ENCODE measurements around the gene ZNF519.

The ZNF519 gene

DNA sequence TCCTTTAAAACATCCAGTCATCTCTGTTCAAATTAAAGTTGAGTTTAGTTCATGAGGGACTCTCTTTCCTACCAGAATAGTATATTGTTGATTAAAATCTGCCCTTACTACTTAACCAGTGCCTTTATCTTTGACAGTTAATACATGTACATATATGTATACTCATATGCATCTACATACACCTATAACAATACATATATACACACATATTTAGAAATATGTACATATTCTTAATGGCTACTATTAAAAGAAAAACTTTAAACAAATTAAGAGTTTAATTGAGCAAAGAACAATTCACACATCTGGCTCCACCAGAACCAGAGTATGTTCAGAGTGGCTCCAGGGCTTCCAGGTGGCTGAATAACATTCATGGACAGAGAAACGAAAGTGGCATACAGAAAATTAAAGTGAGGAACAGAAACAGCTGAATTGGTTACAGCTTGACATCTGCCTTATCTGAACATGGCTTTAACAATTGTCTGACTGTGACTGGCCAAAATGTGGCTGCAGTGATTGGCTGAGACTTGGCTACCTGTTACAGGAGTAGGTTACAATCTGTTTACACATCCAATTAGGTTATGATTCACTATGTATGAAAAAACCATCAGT lies 38.8 kb downstream of the ZNF519 start:
- TF ChIP-seq FOXP2 (optimal IDR thresholded peaks at IDR 0.05; ENCODE audit: borderline replicate concordance, extremely low read depth, extremely low read length, insufficient read depth) (no peak), POLR2AphosphoS5 (IDR thresholded peaks at IDR 0.05; ENCODE audit: low read depth, low read length) (no peak), TAF1 (IDR thresholded peaks at IDR 0.05; ENCODE audit: borderline replicate concordance, insufficient read depth, low read length) (no peak), SIN3A (IDR thresholded peaks at IDR 0.05; ENCODE audit: borderline replicate concordance, insufficient read depth, low read length) (no peak)

DNA sequence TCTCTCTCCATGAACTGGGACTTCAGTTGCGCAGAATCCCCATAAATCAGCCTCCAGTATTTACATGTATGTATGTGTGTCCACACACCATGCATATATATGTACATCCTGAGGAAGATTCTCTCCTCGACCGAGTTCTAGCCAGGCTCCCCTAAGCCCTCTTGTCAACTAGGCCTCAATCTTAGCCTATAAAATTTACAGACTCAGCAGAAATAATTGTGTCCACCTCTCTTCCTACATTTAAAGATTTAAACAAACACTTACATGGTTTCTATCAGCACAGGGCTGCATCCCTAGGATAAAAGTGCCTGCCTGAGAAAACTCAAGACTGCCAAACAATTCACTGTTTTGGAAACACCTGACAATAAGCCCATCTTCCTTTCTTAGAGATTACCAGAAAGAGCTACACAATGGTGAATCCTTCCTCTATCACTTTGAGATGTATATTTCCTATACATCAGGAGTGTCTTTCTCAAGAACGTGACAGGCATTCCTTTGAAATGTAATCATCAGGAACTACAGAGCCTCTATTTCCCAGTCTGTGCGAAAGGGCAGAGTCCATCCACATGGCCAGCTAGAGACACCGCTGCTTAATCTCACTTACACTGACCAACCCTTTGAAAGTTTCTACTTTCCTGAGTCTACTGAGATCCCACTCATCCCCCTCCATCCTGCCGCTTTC lies 39.5 kb downstream of the ZNF519 start:
- TF ChIP-seq, protein P1, sequence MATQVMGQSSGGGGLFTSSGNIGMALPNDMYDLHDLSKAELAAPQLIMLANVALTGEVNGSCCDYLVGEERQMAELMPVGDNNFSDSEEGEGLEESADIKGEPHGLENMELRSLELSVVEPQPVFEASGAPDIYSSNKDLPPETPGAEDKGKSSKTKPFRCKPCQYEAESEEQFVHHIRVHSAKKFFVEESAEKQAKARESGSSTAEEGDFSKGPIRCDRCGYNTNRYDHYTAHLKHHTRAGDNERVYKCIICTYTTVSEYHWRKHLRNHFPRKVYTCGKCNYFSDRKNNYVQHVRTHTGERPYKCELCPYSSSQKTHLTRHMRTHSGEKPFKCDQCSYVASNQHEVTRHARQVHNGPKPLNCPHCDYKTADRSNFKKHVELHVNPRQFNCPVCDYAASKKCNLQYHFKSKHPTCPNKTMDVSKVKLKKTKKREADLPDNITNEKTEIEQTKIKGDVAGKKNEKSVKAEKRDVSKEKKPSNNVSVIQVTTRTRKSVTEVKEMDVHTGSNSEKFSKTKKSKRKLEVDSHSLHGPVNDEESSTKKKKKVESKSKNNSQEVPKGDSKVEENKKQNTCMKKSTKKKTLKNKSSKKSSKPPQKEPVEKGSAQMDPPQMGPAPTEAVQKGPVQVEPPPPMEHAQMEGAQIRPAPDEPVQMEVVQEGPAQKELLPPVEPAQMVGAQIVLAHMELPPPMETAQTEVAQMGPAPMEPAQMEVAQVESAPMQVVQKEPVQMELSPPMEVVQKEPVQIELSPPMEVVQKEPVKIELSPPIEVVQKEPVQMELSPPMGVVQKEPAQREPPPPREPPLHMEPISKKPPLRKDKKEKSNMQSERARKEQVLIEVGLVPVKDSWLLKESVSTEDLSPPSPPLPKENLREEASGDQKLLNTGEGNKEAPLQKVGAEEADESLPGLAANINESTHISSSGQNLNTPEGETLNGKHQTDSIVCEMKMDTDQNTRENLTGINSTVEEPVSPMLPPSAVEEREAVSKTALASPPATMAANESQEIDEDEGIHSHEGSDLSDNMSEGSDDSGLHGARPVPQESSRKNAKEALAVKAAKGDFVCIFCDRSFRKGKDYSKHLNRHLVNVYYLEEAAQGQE (IDR thresholded peaks at IDR 0.05; ENCODE audit: insufficient read depth in 1 of 2, low read depth in 2 of 2, low read length in 2 of 2), result no peak
- TF ChIP-seq FOXP2 (optimal IDR thresholded peaks at IDR 0.05; ENCODE audit: borderline replicate concordance, extremely low read depth, extremely low read length, insufficient read depth) (no peak), SIN3A (IDR thresholded peaks at IDR 0.05; ENCODE audit: borderline replicate concordance, insufficient read depth, low read length) (no peak), TAF1 (IDR thresholded peaks at IDR 0.05; ENCODE audit: borderline replicate concordance, insufficient read depth, low read length) (no peak), POLR2AphosphoS5 (IDR thresholded peaks at IDR 0.05; ENCODE audit: low read depth, low read length) (no peak)

DNA sequence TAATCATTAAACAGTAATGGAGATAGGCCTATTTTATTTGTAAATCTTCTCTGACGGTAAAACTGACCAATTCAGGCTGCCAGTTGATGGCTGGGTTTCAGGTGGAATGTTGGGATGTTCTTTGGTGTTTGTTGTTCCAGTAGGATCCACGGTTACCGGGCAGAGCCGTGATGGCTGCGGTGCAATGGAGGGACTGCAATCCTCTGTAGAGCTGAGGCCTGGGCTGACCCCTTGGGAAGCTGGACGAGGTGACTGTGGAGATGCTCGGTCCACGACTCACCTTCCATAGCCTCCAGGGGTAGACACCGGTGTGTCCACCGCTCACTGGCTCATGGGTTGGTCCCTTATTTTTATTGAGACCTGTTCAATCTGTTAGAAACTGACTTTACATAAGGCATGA lies 42.5 kb downstream of the ZNF519 start:
- TF ChIP-seq FOXP2 (optimal IDR thresholded peaks at IDR 0.05; ENCODE audit: borderline replicate concordance, extremely low read depth, extremely low read length, insufficient read depth), result no peak
- no peak for TF ChIP-seq SIN3A (IDR thresholded peaks at IDR 0.05; ENCODE audit: borderline replicate concordance, insufficient read depth, low read length)
- no peak for TF ChIP-seq POLR2AphosphoS5 (IDR thresholded peaks at IDR 0.05; ENCODE audit: low read depth, low read length)
- TF ChIP-seq, protein P1 (IDR thresholded peaks at IDR 0.05; ENCODE audit: insufficient read depth in 1 of 2, low read depth in 2 of 2, low read length in 2 of 2), result no peak
- no peak for TF ChIP-seq TAF1 (IDR thresholded peaks at IDR 0.05; ENCODE audit: borderline replicate concordance, insufficient read depth, low read length)

DNA sequence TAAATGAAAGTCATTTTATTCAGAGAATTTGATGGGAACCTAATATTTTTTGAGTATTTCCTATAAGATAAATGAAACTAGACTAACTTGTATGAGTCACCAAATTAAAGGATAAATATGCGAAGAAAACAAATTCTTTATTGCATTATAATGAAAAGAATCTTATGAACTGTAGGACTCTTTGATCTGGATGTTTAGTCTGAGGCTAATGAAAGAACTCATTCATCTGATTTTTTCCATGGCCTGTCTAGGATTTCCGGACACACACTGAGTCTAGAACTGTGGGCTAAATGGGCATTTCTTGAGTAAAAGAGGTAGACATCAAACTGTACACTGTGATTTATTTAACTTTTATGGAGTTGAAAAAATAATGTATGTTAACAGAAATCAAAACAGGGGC lies 43.0 kb downstream of the ZNF519 start:
- TF ChIP-seq, protein P1 (IDR thresholded peaks at IDR 0.05; ENCODE audit: insufficient read depth in 1 of 2, low read depth in 2 of 2, low read length in 2 of 2), result no peak
- TF ChIP-seq FOXP2 (optimal IDR thresholded peaks at IDR 0.05; ENCODE audit: borderline replicate concordance, extremely low read depth, extremely low read length, insufficient read depth) (no peak), SIN3A (IDR thresholded peaks at IDR 0.05; ENCODE audit: borderline replicate concordance, insufficient read depth, low read length) (no peak), POLR2AphosphoS5 (IDR thresholded peaks at IDR 0.05; ENCODE audit: low read depth, low read length) (no peak), TAF1 (IDR thresholded peaks at IDR 0.05; ENCODE audit: borderline replicate concordance, insufficient read depth, low read length) (no peak)

DNA sequence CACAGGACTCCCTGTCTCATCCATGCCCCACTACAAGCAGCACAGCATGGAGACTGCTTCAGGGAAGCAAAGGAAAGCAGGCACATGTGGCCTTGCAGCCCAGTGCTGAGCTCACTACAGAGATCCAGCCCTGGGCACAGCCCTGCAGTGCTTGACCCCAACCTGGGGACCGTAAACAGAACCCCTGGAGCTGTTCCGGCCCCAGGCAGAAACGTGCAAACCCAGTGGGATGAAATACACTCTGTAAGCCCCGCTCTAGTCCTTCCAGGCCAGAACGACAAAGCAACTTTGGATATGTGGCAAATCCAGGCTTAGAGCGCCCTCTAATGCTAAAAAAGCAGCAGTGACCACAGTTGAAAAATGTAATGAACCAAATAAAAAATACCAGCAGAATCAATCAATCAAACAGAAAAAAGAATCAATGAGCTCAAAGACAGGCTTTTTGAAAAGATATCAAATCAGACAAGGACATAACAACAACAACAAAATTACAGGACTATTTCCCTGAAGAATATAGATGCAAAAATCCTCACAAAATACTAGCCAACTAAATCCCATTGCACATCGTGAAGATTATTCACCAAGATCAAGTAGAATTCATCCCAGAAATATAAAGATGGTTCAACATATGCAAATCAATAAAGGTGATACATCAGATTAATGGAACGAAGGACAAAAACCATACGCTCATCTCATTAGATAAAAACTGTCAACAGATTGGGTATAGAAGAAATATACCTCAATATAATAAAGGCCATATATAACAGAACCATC lies 45.6 kb downstream of the ZNF519 start:
- TF ChIP-seq POLR2AphosphoS5 (IDR thresholded peaks at IDR 0.05; ENCODE audit: low read depth, low read length), result no peak
- no peak for TF ChIP-seq FOXP2 (optimal IDR thresholded peaks at IDR 0.05; ENCODE audit: borderline replicate concordance, extremely low read depth, extremely low read length, insufficient read depth)
- no peak for TF ChIP-seq SIN3A (IDR thresholded peaks at IDR 0.05; ENCODE audit: borderline replicate concordance, insufficient read depth, low read length)
- TF ChIP-seq, protein P1 (IDR thresholded peaks at IDR 0.05; ENCODE audit: insufficient read depth in 1 of 2, low read depth in 2 of 2, low read length in 2 of 2), result no peak
- TF ChIP-seq TAF1 (IDR thresholded peaks at IDR 0.05; ENCODE audit: borderline replicate concordance, insufficient read depth, low read length), result no peak
